HepG2 (cell line): Measurements from ENCODE around the gene EXOC6B. TPM values are rescaled to one million over a fixed set of nuclear protein-coding genes. Genes with fewer than 3 reads are reported as not detected.
A peak's percentile ranks its signal among the peaks of the same experiment; 100 is the strongest.

Source experiments
- ATM ChIP-seq: fragments of 450-650 bp; IDR thresholded peaks from 2 replicates; pipeline ENCODE4 v1.7.1; 2017; ENCODE audit warnings: mild to moderate bottlenecking, borderline replicate concordance
- E2F1 ChIP-seq: sonication (generic); formaldehyde crosslinking; IDR thresholded peaks from 2 replicates; pipeline ENCODE4 v1.5.0; 2020; ENCODE audit warnings: missing genetic modification reagents
- HINFP ChIP-seq: sonication (generic); formaldehyde crosslinking; IDR thresholded peaks from 2 replicates; pipeline ENCODE4 v1.4.0; 2020; ENCODE audit warnings: low read depth, mild to moderate bottlenecking, missing genetic modification reagents
- ISL2 ChIP-seq: sonication (generic); formaldehyde crosslinking; IDR thresholded peaks from 2 replicates; pipeline ENCODE4 v1.5.0; 2020; ENCODE audit warnings: missing genetic modification reagents
- KIAA2018 ChIP-seq: sonication (generic); formaldehyde crosslinking; IDR thresholded peaks from 2 replicates; pipeline ENCODE4 v1.5.0; 2020; ENCODE audit warnings: mild to moderate bottlenecking, missing genetic modification reagents, borderline replicate concordance
- KLF12 ChIP-seq: sonication (generic); formaldehyde crosslinking; IDR thresholded peaks from 2 replicates; pipeline ENCODE4 v1.4.0; 2020; ENCODE audit warnings: missing genetic modification reagents, borderline replicate concordance
- NFATC3 ChIP-seq: sonication (generic); formaldehyde crosslinking; IDR thresholded peaks from 2 replicates; pipeline ENCODE4 v1.5.1; 2020; ENCODE audit warnings: mild to moderate bottlenecking, missing genetic modification reagents
- SATB2 ChIP-seq: sonication (generic); formaldehyde crosslinking; IDR thresholded peaks from 2 replicates; pipeline ENCODE4 v1.5.0; 2020; ENCODE audit warnings: missing genetic modification reagents
- SP140L ChIP-seq: sonication (generic); formaldehyde crosslinking; IDR thresholded peaks from 2 replicates; pipeline ENCODE4 v1.4.0; 2020; ENCODE audit warnings: missing genetic modification reagents, borderline replicate concordance
- TEF ChIP-seq: sonication (generic); formaldehyde crosslinking; IDR thresholded peaks from 2 replicates; pipeline ENCODE4 v1.5.0; 2020; ENCODE audit warnings: missing genetic modification reagents
- polyA plus RNA-seq, 8 experiments: library from polyadenylated mRNA; depleted of rRNA in 3 of 8; stranded (reverse) in 7 of 8; unstranded in 1 of 8; fragments of >200 nt; fragmentation: Illumina TruSeq in 4 of 8; extraction: Trizol in 4 of 8; gene quantifications; 2 replicates each; pipeline versions ENCODE4 v1.2.1 to v1.2.3, GENCODE V29; 2011 to 2016; ENCODE audit warnings: low read depth in 4 of 8, missing spikeins in 1 of 8, mixed read lengths in 1 of 8; ENCODE audit not compliant: insufficient read depth in 1 of 8
- total RNA-seq, 5 experiments: library from RNA; depleted of rRNA; stranded (reverse); fragments of >200 nt; fragmentation: Illumina TruSeq; extraction: Trizol; gene quantifications; 2 replicates each; pipeline ENCODE4 v1.2.3, GENCODE V29; 2016; ENCODE audit warnings: low read depth in 1 of 5
- TF ChIP-seq, protein P1 (sequence below): sonication (generic); formaldehyde crosslinking; IDR thresholded peaks from 2 replicates; pipeline ENCODE4 v1.5.0; 2020; ENCODE audit warnings: mild to moderate bottlenecking, missing genetic modification reagents
- TF ChIP-seq, protein P2 (sequence below): IDR thresholded peaks from 2 replicates; pipeline ENCODE4 v1.6.1; 2016; ENCODE audit warnings: missing biosample characterization, missing genetic modification reagents, low read depth

The EXOC6B gene
- total and polyA plus RNA-seq, 2 of the 13 experiments (the other 11 are each of a cell fraction or from before 2014, with no cell fraction given), result 9.1 to 15.9 TPM

DNA sequence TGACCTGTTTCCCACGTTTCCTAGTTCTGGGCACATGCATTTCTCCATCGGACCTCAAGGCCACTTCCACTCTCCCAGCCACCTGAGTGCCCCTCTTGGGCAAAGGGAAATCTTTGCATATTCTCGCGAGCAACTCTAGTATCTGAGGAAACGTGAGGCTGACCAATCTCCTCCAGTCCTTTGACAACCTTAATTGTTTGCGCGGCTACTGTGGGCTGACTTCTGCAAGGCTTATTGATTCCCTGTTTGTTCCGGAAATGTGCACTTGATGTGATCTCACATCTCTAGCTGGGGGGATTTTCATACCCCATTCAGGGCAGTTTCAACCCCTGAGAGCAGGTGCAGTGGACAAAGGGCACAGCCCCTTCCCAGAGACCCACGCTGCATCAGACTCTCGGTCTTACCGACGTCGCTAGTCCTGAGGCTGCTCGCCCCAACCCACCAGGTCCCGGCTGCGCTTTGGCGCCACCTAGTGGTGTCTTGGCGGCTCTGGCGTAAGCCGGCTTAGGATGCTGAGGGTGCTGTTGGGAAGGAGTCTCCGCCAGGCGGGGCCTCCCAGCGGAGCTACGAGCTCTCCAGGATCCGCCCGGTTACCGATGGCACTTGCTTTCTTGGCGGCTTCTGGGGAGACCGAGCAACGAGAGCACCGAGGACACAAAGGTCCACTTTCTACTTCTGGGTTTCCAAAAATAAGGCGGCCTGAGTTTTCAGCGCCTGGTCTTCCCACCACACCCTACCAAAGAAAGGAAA, 36.6 kb upstream of the EXOC6B start (continued):
- TF ChIP-seq, protein P1, sequence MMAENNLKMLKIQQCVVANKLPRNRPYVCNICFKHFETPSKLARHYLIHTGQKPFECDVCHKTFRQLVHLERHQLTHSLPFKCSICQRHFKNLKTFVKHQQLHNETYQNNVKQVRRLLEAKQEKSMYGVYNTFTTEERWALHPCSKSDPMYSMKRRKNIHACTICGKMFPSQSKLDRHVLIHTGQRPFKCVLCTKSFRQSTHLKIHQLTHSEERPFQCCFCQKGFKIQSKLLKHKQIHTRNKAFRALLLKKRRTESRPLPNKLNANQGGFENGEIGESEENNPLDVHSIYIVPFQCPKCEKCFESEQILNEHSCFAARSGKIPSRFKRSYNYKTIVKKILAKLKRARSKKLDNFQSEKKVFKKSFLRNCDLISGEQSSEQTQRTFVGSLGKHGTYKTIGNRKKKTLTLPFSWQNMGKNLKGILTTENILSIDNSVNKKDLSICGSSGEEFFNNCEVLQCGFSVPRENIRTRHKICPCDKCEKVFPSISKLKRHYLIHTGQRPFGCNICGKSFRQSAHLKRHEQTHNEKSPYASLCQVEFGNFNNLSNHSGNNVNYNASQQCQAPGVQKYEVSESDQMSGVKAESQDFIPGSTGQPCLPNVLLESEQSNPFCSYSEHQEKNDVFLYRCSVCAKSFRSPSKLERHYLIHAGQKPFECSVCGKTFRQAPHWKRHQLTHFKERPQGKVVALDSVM (CRISPR knock-in tag), result peak; percentile 25; the same call in 1 of the 2 replicates
- no peak for TF ChIP-seq ATM
- TF ChIP-seq E2F1 (CRISPR knock-in tag), result no peak
- no peak for TF ChIP-seq HINFP
- TF ChIP-seq, protein P2, sequence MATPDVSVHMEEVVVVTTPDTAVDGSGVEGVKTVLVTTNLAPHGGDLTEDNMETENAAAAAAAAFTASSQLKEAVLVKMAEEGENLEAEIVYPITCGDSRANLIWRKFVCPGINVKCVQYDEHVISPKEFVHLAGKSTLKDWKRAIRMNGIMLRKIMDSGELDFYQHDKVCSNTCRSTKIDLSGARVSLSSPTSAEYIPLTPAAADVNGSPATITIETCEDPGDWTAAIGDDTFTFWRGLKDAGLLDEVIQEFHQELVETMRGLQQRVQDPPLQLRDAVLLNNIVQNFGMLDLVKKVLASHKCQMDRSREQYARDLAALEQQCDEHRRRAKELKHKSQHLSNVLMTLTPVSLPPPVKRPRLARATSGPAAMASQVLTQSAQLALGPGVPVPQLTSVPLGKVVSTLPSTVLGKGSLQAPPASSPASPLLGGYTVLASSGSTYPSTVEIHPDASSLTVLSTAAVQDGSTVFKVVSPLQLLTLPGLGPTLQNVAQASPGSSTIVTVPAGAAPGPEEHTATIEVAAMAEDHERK (CRISPR knock-in tag), result no peak
- 0 out of 2 replicates have a peak, but pooled peaks have one; percentile 61 for TF ChIP-seq ISL2 (CRISPR knock-in tag)
- TF ChIP-seq KIAA2018 (CRISPR knock-in tag), result no peak
- 0 out of 2 replicates have a peak, but pooled peaks have one; percentile 75 for TF ChIP-seq NFATC3 (CRISPR knock-in tag)
- no peak for TF ChIP-seq KLF12 (CRISPR knock-in tag)
- peak; percentile 91; the same call in 1 of the 2 replicates for TF ChIP-seq SP140L (CRISPR knock-in tag)
- TF ChIP-seq TEF (CRISPR knock-in tag), result no peak
- TF ChIP-seq SATB2, result no peak
